Measurements from ENCODE around the gene RIC8B. TPM values are rescaled to one million over a fixed set of nuclear protein-coding genes. Genes with fewer than 3 reads are reported as not detected.
"Not testable (repeated sequence)": the region's sequence is repeated elsewhere in the genome, so short reads cannot be mapped to it uniquely, and the experiment has no call there.

Gene RIC8B, protein sequence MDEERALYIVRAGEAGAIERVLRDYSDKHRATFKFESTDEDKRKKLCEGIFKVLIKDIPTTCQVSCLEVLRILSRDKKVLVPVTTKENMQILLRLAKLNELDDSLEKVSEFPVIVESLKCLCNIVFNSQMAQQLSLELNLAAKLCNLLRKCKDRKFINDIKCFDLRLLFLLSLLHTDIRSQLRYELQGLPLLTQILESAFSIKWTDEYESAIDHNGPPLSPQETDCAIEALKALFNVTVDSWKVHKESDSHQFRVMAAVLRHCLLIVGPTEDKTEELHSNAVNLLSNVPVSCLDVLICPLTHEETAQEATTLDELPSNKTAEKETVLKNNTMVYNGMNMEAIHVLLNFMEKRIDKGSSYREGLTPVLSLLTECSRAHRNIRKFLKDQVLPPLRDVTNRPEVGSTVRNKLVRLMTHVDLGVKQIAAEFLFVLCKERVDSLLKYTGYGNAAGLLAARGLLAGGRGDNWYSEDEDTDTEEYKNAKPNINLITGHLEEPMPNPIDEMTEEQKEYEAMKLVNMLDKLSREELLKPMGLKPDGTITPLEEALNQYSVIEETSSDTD
- 10 to 100 TPM; 14.1 to 32.1 (median 23.2) TPM for total RNA-seq
- polyA plus RNA-seq = 1 to 10 TPM; 6.6 to 8.6 TPM
- long read RNA-seq, donor 1, full-length matches to known transcripts = 23 of 35 reads
- long read RNA-seq, donor 1, partial matches to known transcripts = 4 of 35 reads
- long read RNA-seq, donor 1, other reads (novel, unspliced or antisense) = 8 of 35 reads
- long read RNA-seq, donor 2, full-length matches to known transcripts = 16 of 39 reads
- long read RNA-seq, donor 2, partial matches to known transcripts = 3 of 39 reads
- long read RNA-seq, donor 2, other reads (novel, unspliced or antisense) = 20 of 39 reads
- long read RNA-seq, donor 3, full-length matches to known transcripts = 19 of 32 reads
- long read RNA-seq, donor 3, partial matches to known transcripts = 2 of 32 reads
- long read RNA-seq, donor 3, other reads (novel, unspliced or antisense) = 11 of 32 reads

DNA sequence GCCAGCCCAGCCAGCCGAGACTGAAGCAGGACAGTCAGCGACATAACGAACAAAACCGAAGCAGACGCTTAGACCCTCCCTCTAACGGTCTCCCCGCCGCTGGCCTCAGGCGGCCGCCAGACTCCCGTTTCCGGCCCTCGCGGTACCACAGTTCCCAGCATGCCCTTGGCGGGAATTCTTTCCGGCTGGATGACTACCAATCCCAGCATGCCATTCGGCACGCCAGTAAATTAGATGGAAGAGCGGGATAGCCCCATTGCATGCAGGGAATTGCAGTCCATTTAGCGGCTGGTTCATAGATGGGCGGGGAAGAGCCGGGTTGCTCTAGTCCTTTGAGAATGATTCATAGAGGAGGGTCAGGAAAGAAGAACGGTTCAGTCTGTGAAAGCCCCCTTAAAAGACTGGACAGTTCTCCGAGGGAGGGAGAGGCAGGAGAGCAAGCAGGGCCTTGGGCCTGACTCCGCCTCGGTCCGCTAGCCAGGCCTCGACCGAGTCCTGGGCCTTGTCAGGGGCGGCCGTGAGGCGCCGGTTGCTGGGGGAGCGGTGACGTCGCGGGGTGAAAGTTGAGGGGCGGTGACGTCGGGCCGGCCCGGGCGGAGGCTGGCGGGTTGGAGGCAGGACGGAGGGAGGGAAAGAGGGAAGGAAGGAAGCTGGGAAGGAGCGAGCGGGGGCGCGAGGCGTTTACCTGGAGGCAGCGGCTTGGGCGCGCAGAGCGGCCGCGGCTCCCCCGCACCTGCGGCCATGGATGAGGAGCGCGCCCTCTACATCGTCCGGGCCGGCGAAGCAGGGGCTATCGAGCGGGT is at the start of gene RIC8B:
TSS of gene RIC8B (plus strand) at position 678 of the 803 bp plus-strand sequence. CDS start at position 742, 64 bp downstream.
- ATAC-seq (peak; percentile 96 to 98 (median 97)), DNase-seq (peak; percentile 95 to 98)
- TF ChIP-seq, protein P1, sequence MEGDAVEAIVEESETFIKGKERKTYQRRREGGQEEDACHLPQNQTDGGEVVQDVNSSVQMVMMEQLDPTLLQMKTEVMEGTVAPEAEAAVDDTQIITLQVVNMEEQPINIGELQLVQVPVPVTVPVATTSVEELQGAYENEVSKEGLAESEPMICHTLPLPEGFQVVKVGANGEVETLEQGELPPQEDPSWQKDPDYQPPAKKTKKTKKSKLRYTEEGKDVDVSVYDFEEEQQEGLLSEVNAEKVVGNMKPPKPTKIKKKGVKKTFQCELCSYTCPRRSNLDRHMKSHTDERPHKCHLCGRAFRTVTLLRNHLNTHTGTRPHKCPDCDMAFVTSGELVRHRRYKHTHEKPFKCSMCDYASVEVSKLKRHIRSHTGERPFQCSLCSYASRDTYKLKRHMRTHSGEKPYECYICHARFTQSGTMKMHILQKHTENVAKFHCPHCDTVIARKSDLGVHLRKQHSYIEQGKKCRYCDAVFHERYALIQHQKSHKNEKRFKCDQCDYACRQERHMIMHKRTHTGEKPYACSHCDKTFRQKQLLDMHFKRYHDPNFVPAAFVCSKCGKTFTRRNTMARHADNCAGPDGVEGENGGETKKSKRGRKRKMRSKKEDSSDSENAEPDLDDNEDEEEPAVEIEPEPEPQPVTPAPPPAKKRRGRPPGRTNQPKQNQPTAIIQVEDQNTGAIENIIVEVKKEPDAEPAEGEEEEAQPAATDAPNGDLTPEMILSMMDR (IDR thresholded peaks at IDR 0.05) = peak in 3 of 9 donors; percentile 11 to 21 (median 20)
- intact Hi-C loops (cut with DNase I) = loop anchor here in 2 of 10 donors (1.0 to 5.0 kb wide), 2 partner anchors 63 to 67 kb away; no protein-coding TSS in a partner anchor
- WGBS, 2 donors = 0 to 1% methylated on average over 52 to 66 of the region's 66 CpGs
- Histone ChIP-seq H3K4me3 (peak within 1 kb of the TSS; percentile 77 to 99 (median 94)), H3K36me3 (peaks cover 0 to 3% (median 0%) of the 10 kb centered on the region in 9 donors), H3K27me3 (peaks cover 0 to 6% (median 0%) of the 10 kb centered on the region in 7 donors), H3K9me3 (no peaks in the 10 kb centered on the region), H3K4me1 (peaks cover 2 to 40% (median 20%) of the 10 kb centered on the region in 9 donors), H3K27ac (peak within 1 kb of the TSS; percentile 88 to 99 (median 96))

DNA sequence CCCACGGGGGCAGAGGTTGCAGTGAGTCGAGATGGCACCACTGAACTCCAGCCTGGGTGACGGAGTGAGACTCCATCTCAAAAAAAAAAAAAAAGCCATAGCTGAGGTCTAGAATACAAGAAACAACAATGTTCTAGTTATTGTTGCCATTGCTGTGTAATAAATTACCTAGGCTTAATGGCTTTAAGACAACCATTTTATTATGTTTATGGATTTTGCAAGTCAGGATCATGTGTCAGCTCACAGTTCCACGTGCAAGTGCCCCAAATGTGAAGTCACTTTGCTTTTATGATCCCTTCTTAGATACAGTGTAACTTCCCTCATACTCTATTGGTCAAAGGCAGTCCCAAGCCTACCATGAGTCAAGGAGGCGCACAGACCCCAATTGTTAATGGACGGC is 49.5 kb upstream of the RIC8B start:
- TF ChIP-seq, protein P1 (IDR thresholded peaks at IDR 0.05) = no peak
- no peak overlapping the region for H3K27ac ChIP-seq
- DNase-seq (no peak), ATAC-seq (no peak)
- H3K4me1 ChIP-seq = no peaks in the 10 kb centered on the region
- H3K4me3 ChIP-seq = no peak overlapping the region
- H3K27me3 ChIP-seq = no peaks in the 10 kb centered on the region
- intact Hi-C loops (cut with DNase I) = no loop called here
- 93 to 95% methylated on average over 6 of the region's 6 CpGs for WGBS, 2 donors
- no peaks in the 10 kb centered on the region for H3K36me3 ChIP-seq
- no peaks in the 10 kb centered on the region for H3K9me3 ChIP-seq

DNA sequence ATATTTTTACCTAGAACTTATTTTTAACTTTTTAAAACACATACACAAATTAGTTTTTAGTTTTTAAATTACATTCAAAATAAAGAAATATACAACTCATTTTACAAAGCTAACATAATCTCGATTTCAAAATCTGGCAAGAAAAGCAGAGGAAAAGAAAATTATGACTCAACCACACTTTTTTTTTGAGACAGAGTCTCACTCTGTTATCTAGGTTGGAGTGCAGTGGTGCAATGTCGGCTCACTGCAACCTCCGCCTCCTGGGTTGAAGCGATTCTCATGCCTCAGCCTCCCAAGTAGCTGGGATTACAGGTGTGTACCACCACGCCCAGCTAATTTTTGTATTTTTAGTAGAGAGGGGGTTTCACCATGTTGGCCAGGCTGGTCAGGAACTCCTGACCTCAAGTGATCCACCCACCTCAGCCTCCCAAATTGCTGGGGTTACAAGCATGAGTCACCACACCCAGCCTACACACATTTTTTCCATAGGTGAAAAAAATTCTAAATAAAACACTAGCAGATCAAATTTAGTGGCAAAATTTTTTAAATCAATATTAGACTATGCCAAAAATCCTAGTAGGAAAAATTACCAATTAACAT is 47.8 kb upstream of the RIC8B start:
- H3K4me1 ChIP-seq; intact Hi-C loops (cut with DNase I); ATAC-seq; H3K36me3 ChIP-seq; H3K27ac ChIP-seq; H3K9me3 ChIP-seq; H3K4me3 ChIP-seq; DNase-seq; H3K27me3 ChIP-seq: not testable (repeated sequence)
- WGBS, 2 donors = 86 to 87% methylated on average over 5 of the region's 5 CpGs

DNA sequence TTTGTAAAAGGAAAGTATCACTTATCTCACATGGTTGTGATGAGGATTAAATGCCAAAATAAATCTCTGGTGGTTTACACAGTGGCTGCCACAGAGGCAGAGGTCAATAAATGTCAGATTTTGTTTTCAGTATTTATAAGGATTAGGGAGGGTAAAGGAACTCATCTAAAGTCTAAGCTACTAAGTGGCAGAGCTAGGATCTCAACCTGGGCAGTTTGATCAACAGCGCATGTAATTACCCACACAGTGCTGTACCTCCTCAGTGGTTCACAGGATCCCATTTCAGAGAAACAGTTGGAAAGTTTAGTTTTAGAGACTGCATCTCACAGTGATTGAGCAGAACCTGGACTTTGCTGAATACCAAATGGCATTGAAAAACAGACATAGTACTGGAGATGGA is 44.9 kb upstream of the RIC8B start:
- Histone ChIP-seq H3K9me3 (no peaks in the 10 kb centered on the region), H3K4me1 (no peaks in the 10 kb centered on the region), H3K27ac (no peak overlapping the region), H3K4me3 (no peak overlapping the region), H3K36me3 (no peaks in the 10 kb centered on the region), H3K27me3 (peaks cover 0 to 3% (median 0%) of the 10 kb centered on the region in 7 donors)
- WGBS, 2 donors = 97 to 100% methylated on average over 1 of the region's 1 CpG
- TF ChIP-seq, protein P1 (IDR thresholded peaks at IDR 0.05) = no peak
- intact Hi-C loops (cut with DNase I) = no loop called here
- DNase-seq = no peak
- ATAC-seq = no peak
